Upper lobe of left lung (tissue), 4 donors: ENCODE data around the gene KRTAP17-1.

Source experiments
- POLR2AphosphoS5 ChIP-seq, 2 donors: sonication (generic); formaldehyde crosslinking; IDR thresholded peaks; one replicate each; pipeline ENCODE4 v1.5.1; 2017; ENCODE audit warnings: antibody characterized with exemption in 2 of 2
- TF ChIP-seq, protein P1 (sequence below), 6 experiments: fragments of 450-650 bp in 4 of 6; fragments of 200-600 bp in 2 of 6; sonication (generic) in 2 of 6; IDR thresholded peaks; one replicate each; pipeline ENCODE4 v1.5.1; 2016 to 2019; ENCODE audit warnings: antibody characterized with exemption in 6 of 6

DNA sequence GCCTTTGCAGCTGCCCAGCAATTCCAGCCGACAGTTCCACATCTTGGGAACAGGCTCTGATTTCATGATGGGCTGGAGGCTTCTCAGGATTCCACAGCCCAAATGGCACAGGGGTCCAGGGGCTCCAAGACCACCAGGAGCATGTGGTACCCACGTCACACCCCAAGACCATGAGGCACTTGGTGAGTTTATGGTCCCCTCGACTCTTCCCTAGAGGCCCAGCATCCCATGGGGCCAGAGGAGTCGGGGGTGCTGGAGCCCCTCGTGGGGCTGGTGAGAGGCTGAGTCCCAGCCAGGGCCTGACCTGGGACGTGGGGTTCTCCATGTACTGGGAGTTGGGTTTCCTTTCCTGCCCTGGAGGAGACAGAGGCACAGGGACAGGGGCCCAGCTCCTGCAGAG, 10.1 kb upstream of the KRTAP17-1 start:
- TF ChIP-seq, protein P1, sequence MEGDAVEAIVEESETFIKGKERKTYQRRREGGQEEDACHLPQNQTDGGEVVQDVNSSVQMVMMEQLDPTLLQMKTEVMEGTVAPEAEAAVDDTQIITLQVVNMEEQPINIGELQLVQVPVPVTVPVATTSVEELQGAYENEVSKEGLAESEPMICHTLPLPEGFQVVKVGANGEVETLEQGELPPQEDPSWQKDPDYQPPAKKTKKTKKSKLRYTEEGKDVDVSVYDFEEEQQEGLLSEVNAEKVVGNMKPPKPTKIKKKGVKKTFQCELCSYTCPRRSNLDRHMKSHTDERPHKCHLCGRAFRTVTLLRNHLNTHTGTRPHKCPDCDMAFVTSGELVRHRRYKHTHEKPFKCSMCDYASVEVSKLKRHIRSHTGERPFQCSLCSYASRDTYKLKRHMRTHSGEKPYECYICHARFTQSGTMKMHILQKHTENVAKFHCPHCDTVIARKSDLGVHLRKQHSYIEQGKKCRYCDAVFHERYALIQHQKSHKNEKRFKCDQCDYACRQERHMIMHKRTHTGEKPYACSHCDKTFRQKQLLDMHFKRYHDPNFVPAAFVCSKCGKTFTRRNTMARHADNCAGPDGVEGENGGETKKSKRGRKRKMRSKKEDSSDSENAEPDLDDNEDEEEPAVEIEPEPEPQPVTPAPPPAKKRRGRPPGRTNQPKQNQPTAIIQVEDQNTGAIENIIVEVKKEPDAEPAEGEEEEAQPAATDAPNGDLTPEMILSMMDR (IDR thresholded peaks at IDR 0.05): no peak
- TF ChIP-seq POLR2AphosphoS5 (IDR thresholded peaks at IDR 0.05): no peak
